Gastroesophageal sphincter (tissue), 3 donors: ENCODE results near the gene SRPX2.

Experiments used
- CTCF ChIP-seq, 4 experiments: fragments of 200-600 bp in 2 of 4; fragments of 450-650 bp in 2 of 4; sonication (generic) in 1 of 4; IDR thresholded peaks; one replicate each; pipeline ENCODE4 v1.5.1; 2017 to 2019; ENCODE audit warnings: antibody characterized with exemption in 4 of 4, mild to moderate bottlenecking in 2 of 4, moderate library complexity in 2 of 4
- EP300 ChIP-seq: sonication (generic); formaldehyde crosslinking; IDR thresholded peaks from one replicate; pipeline ENCODE4 v1.6.1; 2017; ENCODE audit warnings: antibody characterized with exemption, mild to moderate bottlenecking

GRCh38 chrX:100662170-100662569 lies 18.2 kb downstream of the SRPX2 start:
- TF ChIP-seq CTCF (IDR thresholded peaks at IDR 0.05), result no peak
- TF ChIP-seq EP300, result no peak
